Stomach (tissue), 9 donors: ENCODE results near the gene TCFL5. TPM values are rescaled to one million over a fixed set of nuclear protein-coding genes. Genes with fewer than 3 reads are reported as not detected.

Experiments
- DNase-seq, 2 donors: peaks; one replicate each; pipeline versions ENCODE4 v3.0.0 to v3.0.0-alpha.2; 2013 to 2019
- H3K27ac ChIP-seq, 5 donors: fragments of 200-600 bp in 4 of 5; sonication (generic) in 4 of 5; one replicate each; pipeline ENCODE4 v1.5.1; 2013 to 2019; ENCODE audit warnings: mild to moderate bottlenecking in 1 of 5, moderate library complexity in 1 of 5
- H3K27me3 ChIP-seq, 3 donors: fragments of 200-600 bp; sonication (generic); one replicate each; pipeline ENCODE4 v1.5.1; 2017 to 2019; ENCODE audit warnings: mixed run types in 1 of 3
- H3K36me3 ChIP-seq, 4 donors: fragments of 200-600 bp; sonication (generic); 1 replicate in 3 of 4; 2 replicates in 1 of 4; pipeline ENCODE4 v1.5.1; 2016 to 2019
- H3K4me1 ChIP-seq, 4 donors: fragments of 200-600 bp; sonication (generic); one replicate each; pipeline ENCODE4 v1.5.1; 2016 to 2019
- H3K4me3 ChIP-seq, 4 donors: fragments of 200-600 bp; sonication (generic) in 3 of 4; one replicate each; pipeline ENCODE4 v1.5.1; 2016 to 2019; ENCODE audit warnings: mild to moderate bottlenecking in 1 of 4
- H3K9me3 ChIP-seq, 4 donors: fragments of 200-600 bp; sonication (generic); one replicate each; pipeline ENCODE4 v1.5.1; 2016 to 2019
- EP300 ChIP-seq: sonication (generic); formaldehyde crosslinking; IDR thresholded peaks from one replicate; pipeline ENCODE4 v1.6.1; 2017; ENCODE audit warnings: antibody characterized with exemption
- POLR2A ChIP-seq, 4 donors: fragments of 450-650 bp; IDR thresholded peaks; one replicate each; pipeline ENCODE4 v1.6.1; 2016; ENCODE audit warnings: antibody characterized with exemption in 4 of 4, control low read depth in 2 of 4, mild to moderate bottlenecking in 1 of 4, moderate library complexity in 1 of 4
- POLR2AphosphoS5 ChIP-seq, 3 donors: sonication (generic); formaldehyde crosslinking; IDR thresholded peaks; one replicate each; pipeline ENCODE4 v1.6.1; 2016; ENCODE audit warnings: antibody characterized with exemption in 3 of 3
- WGBS, 5 donors: extraction: QIAGEN DNeasy Blood & Tissue Kit in 3 of 5; methylation state at CpG; one replicate each; pipeline versions ENCODE4 v1.1.5 to v1.1.7; 2013 to 2018; 5-methylcytosine and 5-hydroxymethylcytosine counted together
- intact Hi-C: fragments of 100-400 bp; cut with DNase I; formaldehyde crosslinking; loops from one replicate; pipeline ENCODE4 v1.15.1; 2023; ENCODE audit warnings: low total_unique reads
- polyA plus RNA-seq, 3 donors: library from polyadenylated mRNA; stranded (reverse); fragments of 200-250 nt; gene quantifications; one replicate each; pipeline ENCODE4 v1.2.3, GENCODE V29; 2013
- total RNA-seq, 5 donors: library from RNA; depleted of rRNA; stranded (reverse); fragments of >200 nt; gene quantifications; one replicate each; pipeline versions ENCODE4 v1.1.0 to v1.2.3, GENCODE V29; 2014 to 2016
- TF ChIP-seq, protein P1 (sequence below), 7 experiments: fragments of 450-650 bp in 4 of 7; fragments of 200-600 bp in 3 of 7; sonication (generic) in 3 of 7; IDR thresholded peaks; one replicate each; pipeline ENCODE4 v1.5.1; 2016 to 2019; ENCODE audit warnings: antibody characterized with exemption in 7 of 7, control low read depth in 2 of 7, mild to moderate bottlenecking in 1 of 7
- donor health status: healthy with polysubstance abuse.
- donor health status: Bipolar disorder and iron deficiency.
- donor health status: healthy.

TCFL5 gene
- total and polyA plus RNA-seq, 8 donors = 3.0 to 29.5 (median 5.7) TPM

DNA sequence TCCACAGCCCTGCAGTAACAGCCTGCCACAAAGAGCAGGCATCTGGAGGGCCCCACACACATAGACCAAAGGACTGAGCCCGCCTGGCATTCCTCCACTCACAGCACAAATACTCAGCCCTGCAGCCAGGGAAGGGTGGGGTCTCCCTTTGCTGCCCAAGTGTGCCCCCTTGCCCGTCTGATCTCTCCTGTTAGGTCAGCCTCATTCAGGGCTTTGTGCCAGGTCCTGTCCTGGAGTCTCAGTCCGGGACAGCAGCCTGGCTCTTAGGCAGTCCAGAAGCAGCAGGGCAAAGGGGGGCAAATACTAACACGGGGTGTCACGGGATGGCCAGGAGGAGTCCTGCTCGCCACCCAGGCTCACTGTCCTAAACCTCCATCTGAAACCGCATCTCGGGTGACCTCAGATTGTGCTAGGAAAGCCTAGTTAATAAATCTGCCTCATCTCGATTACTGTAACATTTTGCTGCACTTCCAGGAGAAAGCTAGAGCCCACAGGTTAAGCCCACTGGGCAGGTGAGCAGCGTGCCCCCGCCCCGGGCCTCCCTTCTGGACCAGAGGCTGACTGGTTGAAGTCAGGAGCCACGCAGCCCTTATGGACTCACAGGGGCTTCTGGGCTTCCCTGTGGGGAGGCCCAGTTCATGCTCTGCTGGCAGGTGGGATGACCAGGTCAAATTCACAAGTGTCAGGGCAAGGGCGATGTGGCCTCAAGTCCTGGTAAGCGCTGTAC lies 60.2 kb downstream of the TCFL5 start:
- Histone ChIP-seq H3K36me3 (peaks cover 27 to 38% (median 37%) of the 10 kb centered on the region in 4 donors), H3K4me1 (peaks cover 29 to 48% (median 41%) of the 10 kb centered on the region in 4 donors), H3K9me3 (no peaks in the 10 kb centered on the region), H3K27ac (peak overlapping the region in 1 of 5 donors; percentile 4), H3K4me3 (no peak overlapping the region), H3K27me3 (no peaks in the 10 kb centered on the region)
- no peak for DNase-seq
- intact Hi-C loops = no loop called here
- TF ChIP-seq, protein P1, sequence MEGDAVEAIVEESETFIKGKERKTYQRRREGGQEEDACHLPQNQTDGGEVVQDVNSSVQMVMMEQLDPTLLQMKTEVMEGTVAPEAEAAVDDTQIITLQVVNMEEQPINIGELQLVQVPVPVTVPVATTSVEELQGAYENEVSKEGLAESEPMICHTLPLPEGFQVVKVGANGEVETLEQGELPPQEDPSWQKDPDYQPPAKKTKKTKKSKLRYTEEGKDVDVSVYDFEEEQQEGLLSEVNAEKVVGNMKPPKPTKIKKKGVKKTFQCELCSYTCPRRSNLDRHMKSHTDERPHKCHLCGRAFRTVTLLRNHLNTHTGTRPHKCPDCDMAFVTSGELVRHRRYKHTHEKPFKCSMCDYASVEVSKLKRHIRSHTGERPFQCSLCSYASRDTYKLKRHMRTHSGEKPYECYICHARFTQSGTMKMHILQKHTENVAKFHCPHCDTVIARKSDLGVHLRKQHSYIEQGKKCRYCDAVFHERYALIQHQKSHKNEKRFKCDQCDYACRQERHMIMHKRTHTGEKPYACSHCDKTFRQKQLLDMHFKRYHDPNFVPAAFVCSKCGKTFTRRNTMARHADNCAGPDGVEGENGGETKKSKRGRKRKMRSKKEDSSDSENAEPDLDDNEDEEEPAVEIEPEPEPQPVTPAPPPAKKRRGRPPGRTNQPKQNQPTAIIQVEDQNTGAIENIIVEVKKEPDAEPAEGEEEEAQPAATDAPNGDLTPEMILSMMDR (IDR thresholded peaks at IDR 0.05) = no peak
- TF ChIP-seq POLR2A (IDR thresholded peaks at IDR 0.05) (no peak), EP300 (no peak), POLR2AphosphoS5 (IDR thresholded peaks at IDR 0.05) (no peak)
- WGBS, 5 donors = 82 to 87% (median 84%) methylated on average over 10 to 15 of the region's 15 CpGs

DNA sequence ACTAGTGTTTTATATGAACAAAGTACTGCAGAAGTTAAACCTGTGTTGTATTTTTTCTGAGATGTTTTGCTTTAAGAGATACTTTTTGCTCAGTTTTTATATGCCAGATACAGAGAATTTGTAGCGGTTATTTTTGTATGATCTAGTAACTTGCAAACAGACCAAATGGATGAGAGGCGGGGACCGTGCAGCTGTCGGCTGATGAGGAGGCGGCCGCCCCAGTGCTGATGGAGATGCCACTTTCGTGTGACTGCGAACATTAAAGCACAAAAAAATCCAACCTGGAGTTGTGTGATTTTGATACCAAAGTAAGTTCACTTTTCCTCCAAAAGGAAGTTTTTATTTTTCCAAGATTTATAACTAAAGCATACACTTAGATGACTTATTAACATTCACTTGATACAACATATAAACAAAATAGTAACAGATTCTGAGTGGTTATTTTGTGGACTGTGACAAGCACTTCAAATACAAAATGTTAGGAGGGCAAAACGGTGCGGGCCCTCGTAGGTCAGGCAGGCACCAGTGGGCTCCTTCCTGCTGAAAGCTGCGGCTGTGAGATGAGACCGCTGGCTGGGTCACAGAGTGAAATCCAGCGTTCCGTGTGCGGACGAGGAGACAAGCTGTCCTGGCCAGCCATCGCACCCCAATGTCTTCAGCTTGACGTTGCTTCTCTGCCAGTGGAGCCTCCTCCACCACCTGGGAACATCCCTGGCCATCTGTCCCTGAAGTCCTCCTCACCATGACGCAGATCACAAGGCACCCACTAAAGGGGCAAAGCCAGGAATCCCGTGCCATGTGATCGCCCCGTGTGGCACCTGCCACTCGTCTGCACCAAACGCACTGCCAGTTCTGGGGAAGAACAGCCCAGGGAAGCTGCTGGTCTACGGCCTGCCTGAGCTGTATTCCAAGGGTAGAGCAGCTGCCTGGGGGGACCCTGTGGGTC lies 61.0 kb downstream of the TCFL5 start:
- WGBS, 5 donors = 89 to 92% (median 91%) methylated on average over 24 to 26 of the region's 26 CpGs
- Histone ChIP-seq H3K4me1 (peaks cover 21 to 44% (median 35%) of the 10 kb centered on the region in 4 donors), H3K27me3 (no peaks in the 10 kb centered on the region), H3K4me3 (no peak overlapping the region), H3K27ac (peak overlapping the region in 1 of 5 donors; percentile 4), H3K9me3 (no peaks in the 10 kb centered on the region), H3K36me3 (peaks cover 27 to 38% (median 37%) of the 10 kb centered on the region in 4 donors)
- TF ChIP-seq POLR2A (IDR thresholded peaks at IDR 0.05) = no peak
- TF ChIP-seq, protein P1 (IDR thresholded peaks at IDR 0.05) = no peak
- no peak for TF ChIP-seq POLR2AphosphoS5 (IDR thresholded peaks at IDR 0.05)
- TF ChIP-seq EP300 = no peak
- intact Hi-C loops = no loop called here
- no peak for DNase-seq

DNA sequence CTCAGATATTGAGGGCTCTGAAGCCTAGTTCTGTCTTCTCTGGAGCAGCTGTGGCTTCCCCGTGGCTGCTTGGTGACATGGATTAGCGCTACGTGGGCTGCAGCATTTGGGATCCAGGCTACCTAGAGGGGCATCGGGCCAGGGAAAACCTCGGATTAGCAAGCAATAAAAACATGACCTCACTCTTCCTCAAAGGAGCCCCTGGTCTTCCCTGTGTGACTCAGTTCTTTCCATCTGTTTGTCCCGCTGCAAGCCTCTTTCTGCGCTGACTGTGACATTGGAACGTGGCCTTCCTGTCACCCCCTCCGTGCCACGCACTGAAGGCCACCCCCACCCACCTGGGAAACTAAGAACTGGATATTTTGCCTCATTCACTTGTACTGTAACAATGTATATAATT lies 61.7 kb downstream of the TCFL5 start:
- intact Hi-C loops = no loop called here
- Histone ChIP-seq H3K9me3 (no peaks in the 10 kb centered on the region), H3K27ac (no peak overlapping the region), H3K27me3 (no peaks in the 10 kb centered on the region), H3K36me3 (peaks cover 27 to 38% (median 37%) of the 10 kb centered on the region in 4 donors), H3K4me3 (no peak overlapping the region), H3K4me1 (peaks cover 22 to 50% (median 39%) of the 10 kb centered on the region in 4 donors)
- DNase-seq = no peak
- 87 to 92% (median 90%) methylated on average over 6 to 10 of the region's 10 CpGs for WGBS, 5 donors
- TF ChIP-seq, protein P1 (IDR thresholded peaks at IDR 0.05) = no peak
- TF ChIP-seq POLR2A (IDR thresholded peaks at IDR 0.05) (no peak), POLR2AphosphoS5 (IDR thresholded peaks at IDR 0.05) (no peak), EP300 (no peak)

DNA sequence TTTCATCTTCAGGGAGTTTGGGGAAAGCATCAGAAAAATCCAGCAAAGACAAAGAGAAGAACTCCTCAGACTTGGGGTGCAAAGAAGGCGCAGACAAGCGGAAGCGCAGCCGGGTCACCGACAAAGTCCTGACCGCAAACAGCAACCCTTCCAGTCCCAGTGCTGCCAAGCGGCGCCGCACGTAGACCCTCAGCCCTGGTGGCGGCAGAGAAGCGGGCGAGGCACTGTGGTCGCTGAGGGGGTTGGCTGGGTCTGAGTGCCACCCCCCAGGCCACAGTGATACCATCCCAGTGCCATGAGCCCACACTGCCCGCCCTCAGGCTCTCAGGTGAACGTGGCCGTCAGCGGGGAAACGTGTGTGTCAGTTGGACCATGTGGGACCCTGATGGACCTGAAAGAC lies 62.2 kb downstream of the TCFL5 start:
- Histone ChIP-seq H3K36me3 (peaks cover 27 to 38% (median 37%) of the 10 kb centered on the region in 4 donors), H3K27ac (no peak overlapping the region), H3K9me3 (no peaks in the 10 kb centered on the region), H3K27me3 (no peaks in the 10 kb centered on the region), H3K4me1 (peaks cover 26 to 54% (median 41%) of the 10 kb centered on the region in 4 donors), H3K4me3 (no peak overlapping the region)
- 91 to 97% (median 97%) methylated on average over 10 to 19 of the region's 19 CpGs for WGBS, 5 donors
- no peak for DNase-seq
- intact Hi-C loops = no loop called here
- no peak for TF ChIP-seq EP300
- TF ChIP-seq, protein P1 (IDR thresholded peaks at IDR 0.05) = no peak
- TF ChIP-seq POLR2A (IDR thresholded peaks at IDR 0.05) = no peak
- no peak for TF ChIP-seq POLR2AphosphoS5 (IDR thresholded peaks at IDR 0.05)
